HepG2 (cell line): ENCODE results near the gene CREM. TPM values are rescaled to one million over a fixed set of nuclear protein-coding genes. Genes with fewer than 3 reads are reported as not detected.

ENCODE experiments used
- AHR ChIP-seq: IDR thresholded peaks from 2 replicates; pipeline ENCODE4 v1.6.1; 2018; ENCODE audit warnings: missing genetic modification reagents, missing compliant biosample characterization
- GATAD2A ChIP-seq: IDR thresholded peaks from 2 replicates; pipeline ENCODE4 v1.6.1; 2016
- HMGXB4 ChIP-seq, 2 experiments: sonication (generic) in 1 of 2; formaldehyde crosslinking in 1 of 2; IDR thresholded peaks; 2 replicates each; pipeline versions ENCODE4 v1.4.0 to v1.6.1; 2018 to 2020; ENCODE audit warnings: missing genetic modification reagents in 2 of 2, borderline replicate concordance in 1 of 2, low read depth in 1 of 2, mild to moderate bottlenecking in 1 of 2, missing biosample characterization in 1 of 2
- KDM4B ChIP-seq: sonication (generic); formaldehyde crosslinking; IDR thresholded peaks from 2 replicates; pipeline ENCODE4 v1.4.0; 2020; ENCODE audit warnings: missing genetic modification reagents
- MIXL1 ChIP-seq: IDR thresholded peaks from 2 replicates; pipeline ENCODE4 v1.6.1; 2016
- NR2C2 ChIP-seq: sonication (generic); formaldehyde crosslinking; IDR thresholded peaks from 2 replicates; pipeline ENCODE4 v1.4.0; 2020; ENCODE audit warnings: missing genetic modification reagents, mild to moderate bottlenecking, moderate library complexity, borderline replicate concordance
- SSRP1 ChIP-seq: IDR thresholded peaks from 2 replicates; pipeline ENCODE4 v1.6.1; 2016; ENCODE audit warnings: control low read depth
- STAG1 ChIP-seq: sonication (generic); formaldehyde crosslinking; IDR thresholded peaks from 2 replicates; pipeline ENCODE4 v1.4.0; 2020; ENCODE audit warnings: missing genetic modification reagents
- ZNF549 ChIP-seq: sonication (generic); formaldehyde crosslinking; IDR thresholded peaks from 2 replicates; pipeline ENCODE4 v1.5.0; 2020; ENCODE audit warnings: missing genetic modification reagents
- ZNF652 ChIP-seq: IDR thresholded peaks from 2 replicates; pipeline ENCODE4 v1.6.1; 2016; ENCODE audit warnings: low read depth, borderline replicate concordance
- ZNF687 ChIP-seq: sonication (generic); formaldehyde crosslinking; IDR thresholded peaks from 2 replicates; pipeline ENCODE4 v1.5.1; 2020; ENCODE audit warnings: mild to moderate bottlenecking, missing genetic modification reagents, moderate library complexity
- polyA plus RNA-seq, 8 experiments: library from polyadenylated mRNA; depleted of rRNA in 3 of 8; stranded (reverse) in 7 of 8; unstranded in 1 of 8; fragments of >200 nt; fragmentation: Illumina TruSeq in 4 of 8; extraction: Trizol in 4 of 8; gene quantifications; 2 replicates each; pipeline versions ENCODE4 v1.2.1 to v1.2.3, GENCODE V29; 2011 to 2016; ENCODE audit warnings: low read depth in 4 of 8, missing spikeins in 1 of 8, mixed read lengths in 1 of 8; ENCODE audit not compliant: insufficient read depth in 1 of 8
- total RNA-seq, 5 experiments: library from RNA; depleted of rRNA; stranded (reverse); fragments of >200 nt; fragmentation: Illumina TruSeq; extraction: Trizol; gene quantifications; 2 replicates each; pipeline ENCODE4 v1.2.3, GENCODE V29; 2016; ENCODE audit warnings: low read depth in 1 of 5
- TF ChIP-seq, protein P1 (sequence below): sonication (generic); formaldehyde crosslinking; IDR thresholded peaks from 2 replicates; pipeline ENCODE4 v1.5.1; 2020; ENCODE audit warnings: mild to moderate bottlenecking, moderate library complexity, missing genetic modification reagents

Gene CREM
- total and polyA plus RNA-seq, 2 of the 13 experiments (the other 11 are each of a cell fraction or from before 2014, with no cell fraction given) = 21.3 to 25.4 TPM

- TF ChIP-seq GATAD2A (peak; percentile 29; the same call in 1 of the 2 replicates), ZNF549 (no peak), AHR (CRISPR knock-in tag) (no peak), ZNF687 (CRISPR knock-in tag) (0 out of 2 replicates have a peak, but pooled peaks have one; percentile 14), STAG1 (CRISPR knock-in tag) (peak; percentile 75), HMGXB4 (CRISPR knock-in tag; IDR thresholded peaks at IDR 0.05; ENCODE audit: borderline replicate concordance in 1 of 2, low read depth in 1 of 2) (peak in 1 of 2 experiments; percentile 70; a peak in 1 of 4 replicates), KDM4B (no peak), NR2C2 (CRISPR knock-in tag) (0 out of 2 replicates have a peak, but pooled peaks have one; percentile 25), MIXL1 (no peak), ZNF652 (peak; percentile 71; the same call in 1 of the 2 replicates), SSRP1 (CRISPR knock-in tag) (0 out of 2 replicates have a peak, but pooled peaks have one; percentile 56)
- TF ChIP-seq, protein P1, sequence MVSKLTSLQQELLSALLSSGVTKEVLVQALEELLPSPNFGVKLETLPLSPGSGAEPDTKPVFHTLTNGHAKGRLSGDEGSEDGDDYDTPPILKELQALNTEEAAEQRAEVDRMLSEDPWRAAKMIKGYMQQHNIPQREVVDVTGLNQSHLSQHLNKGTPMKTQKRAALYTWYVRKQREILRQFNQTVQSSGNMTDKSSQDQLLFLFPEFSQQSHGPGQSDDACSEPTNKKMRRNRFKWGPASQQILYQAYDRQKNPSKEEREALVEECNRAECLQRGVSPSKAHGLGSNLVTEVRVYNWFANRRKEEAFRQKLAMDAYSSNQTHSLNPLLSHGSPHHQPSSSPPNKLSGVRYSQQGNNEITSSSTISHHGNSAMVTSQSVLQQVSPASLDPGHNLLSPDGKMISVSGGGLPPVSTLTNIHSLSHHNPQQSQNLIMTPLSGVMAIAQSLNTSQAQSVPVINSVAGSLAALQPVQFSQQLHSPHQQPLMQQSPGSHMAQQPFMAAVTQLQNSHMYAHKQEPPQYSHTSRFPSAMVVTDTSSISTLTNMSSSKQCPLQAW = peak; percentile 32; the same call in 1 of the 2 replicates
These were observed 91.8 kb downstream of the CREM start (continued) for GRCh38 chr10:35218339-35218955.
